Urinary bladder (tissue), 4 donors: ENCODE results near the gene XRN2. TPM values are rescaled to one million over a fixed set of nuclear protein-coding genes. Genes with fewer than 3 reads are reported as not detected.

Experiments used
- DNase-seq: peaks from one replicate; pipeline ENCODE4 v3.0.0-alpha.2; 2015; ENCODE audit errors: extremely low spot score
- H3K27ac ChIP-seq: one replicate; pipeline ENCODE4 v1.5.1; 2013; ENCODE audit warnings: low read depth, mild to moderate bottlenecking, moderate library complexity
- H3K36me3 ChIP-seq: one replicate; pipeline ENCODE4 v1.6.1; 2013; ENCODE audit warnings: mild to moderate bottlenecking, moderate library complexity; ENCODE audit not compliant: insufficient read depth
- H3K4me1 ChIP-seq: one replicate; pipeline ENCODE4 v1.6.1; 2013; ENCODE audit warnings: mild to moderate bottlenecking, moderate library complexity; ENCODE audit not compliant: insufficient read depth
- H3K4me3 ChIP-seq: one replicate; pipeline ENCODE4 v1.5.1; 2013; ENCODE audit warnings: low read depth, low read length
- WGBS: extraction: QIAGEN DNeasy Blood & Tissue Kit; methylation state at CpG from one replicate; pipeline ENCODE4 v1.1.7; 2013; 5-methylcytosine and 5-hydroxymethylcytosine counted together
- polyA plus RNA-seq: library from polyadenylated mRNA; stranded (reverse); fragments of 200-250 nt; gene quantifications from one replicate; pipeline ENCODE4 v1.2.3, GENCODE V29; 2013
- total RNA-seq: library from RNA; depleted of rRNA; stranded (reverse); fragments of >200 nt; gene quantifications from one replicate; pipeline ENCODE4 v1.2.3, GENCODE V29; 2014
- donor health status: healthy with polysubstance abuse.
- donor health status: healthy.

The XRN2 gene
- total and polyA plus RNA-seq, 2 donors = 44.2 to 70.2 TPM

GRCh38 chr20:21372016-21372415, 68.9 kb downstream of the XRN2 start:
- no peak for DNase-seq
- Histone ChIP-seq H3K36me3 (no peaks in the 10 kb centered on the region), H3K4me3 (no peak overlapping the region), H3K27ac (no peak overlapping the region), H3K4me1 (no peaks in the 10 kb centered on the region)
- WGBS = 41% methylated on average over 2 of the region's 2 CpGs

GRCh38 chr20:21373436-21373835, 70.3 kb downstream of the XRN2 start:
- no peak overlapping the region for H3K27ac ChIP-seq
- 86% methylated on average over 1 of the region's 1 CpG for WGBS
- H3K4me3 ChIP-seq = no peak overlapping the region
- no peaks in the 10 kb centered on the region for H3K36me3 ChIP-seq
- no peak for DNase-seq
- H3K4me1 ChIP-seq = no peaks in the 10 kb centered on the region

GRCh38 chr20:21376626-21377025, 73.5 kb downstream of the XRN2 start:
- H3K4me1 ChIP-seq = no peaks in the 10 kb centered on the region

GRCh38 chr20:21377701-21378100, 74.6 kb downstream of the XRN2 start:
- Histone ChIP-seq H3K36me3 (peaks cover 5% of the 10 kb centered on the region), H3K27ac (no peak overlapping the region), H3K4me1 (no peaks in the 10 kb centered on the region), H3K4me3 (no peak overlapping the region)
- DNase-seq = no peak
- 90% methylated on average over 9 of the region's 9 CpGs for WGBS

More at GRCh38 chr20:21376626-21377025, 73.5 kb downstream of the XRN2 start:
- 96% methylated on average over 3 of the region's 3 CpGs for WGBS
- H3K27ac ChIP-seq = no peak overlapping the region
- no peak overlapping the region for H3K4me3 ChIP-seq
- peaks cover 3% of the 10 kb centered on the region for H3K36me3 ChIP-seq
- DNase-seq = no peak

- no peak overlapping the region for H3K27ac ChIP-seq
- no peak overlapping the region for H3K4me3 ChIP-seq
- no peaks in the 10 kb centered on the region for H3K4me1 ChIP-seq
- WGBS = 92% methylated on average over 5 of the region's 5 CpGs
- peaks cover 5% of the 10 kb centered on the region for H3K36me3 ChIP-seq
- no peak for DNase-seq
Measured at GRCh38 chr20:21378259-21378658, 75.1 kb downstream of the XRN2 start.

- Histone ChIP-seq H3K36me3 (peaks cover 10% of the 10 kb centered on the region), H3K27ac (no peak overlapping the region), H3K4me3 (no peak overlapping the region), H3K4me1 (no peaks in the 10 kb centered on the region)
- no peak for DNase-seq
- WGBS = 72% methylated on average over 2 of the region's 2 CpGs
Measured at GRCh38 chr20:21380711-21381110, 77.6 kb downstream of the XRN2 start.

- DNase-seq = no peak
- Histone ChIP-seq H3K4me1 (no peaks in the 10 kb centered on the region), H3K4me3 (no peak overlapping the region), H3K27ac (no peak overlapping the region), H3K36me3 (peaks cover 10% of the 10 kb centered on the region)
- WGBS = 97% methylated on average over 1 of the region's 1 CpG
Measured at GRCh38 chr20:21381619-21382018, 78.5 kb downstream of the XRN2 start.

- WGBS = 98% methylated on average over 5 of the region's 5 CpGs
- H3K4me3 ChIP-seq = no peak overlapping the region
- H3K27ac ChIP-seq = no peak overlapping the region
- no peaks in the 10 kb centered on the region for H3K4me1 ChIP-seq
- H3K36me3 ChIP-seq = peaks cover 14% of the 10 kb centered on the region
- DNase-seq = no peak
Measured at GRCh38 chr20:21384308-21384892, 81.3 kb downstream of the XRN2 start.

- no peaks in the 10 kb centered on the region for H3K4me1 ChIP-seq
- DNase-seq = no peak
- WGBS = 94% methylated on average over 5 of the region's 5 CpGs
- peaks cover 10% of the 10 kb centered on the region for H3K36me3 ChIP-seq
- H3K4me3 ChIP-seq = no peak overlapping the region
- H3K27ac ChIP-seq = no peak overlapping the region
Measured at GRCh38 chr20:21386111-21386510, 83.0 kb downstream of the XRN2 start.

- peaks cover 8% of the 10 kb centered on the region for H3K36me3 ChIP-seq
- H3K4me3 ChIP-seq = no peak overlapping the region
- H3K4me1 ChIP-seq = no peaks in the 10 kb centered on the region
- no peak for DNase-seq
- H3K27ac ChIP-seq = no peak overlapping the region
Measured at GRCh38 chr20:21387528-21387927, 84.4 kb downstream of the XRN2 start.

GRCh38 chr20:21388566-21388965, 85.4 kb downstream of the XRN2 start:
- Histone ChIP-seq H3K4me1 (no peaks in the 10 kb centered on the region), H3K27ac (no peak overlapping the region), H3K36me3 (peaks cover 5% of the 10 kb centered on the region), H3K4me3 (no peak overlapping the region)
- no peak for DNase-seq
- WGBS = 92% methylated on average over 1 of the region's 1 CpG

GRCh38 chr20:21389368-21389767, 86.2 kb downstream of the XRN2 start:
- Histone ChIP-seq H3K4me1 (no peaks in the 10 kb centered on the region), H3K4me3 (no peak overlapping the region), H3K36me3 (peaks cover 5% of the 10 kb centered on the region), H3K27ac (no peak overlapping the region)
- DNase-seq = no peak
- WGBS = 0% methylated on average over 1 of the region's 1 CpG

- no peak overlapping the region for H3K4me3 ChIP-seq
- peaks cover under 1% of the 10 kb centered on the region for H3K4me1 ChIP-seq
- peaks cover 3% of the 10 kb centered on the region for H3K36me3 ChIP-seq
- DNase-seq = no peak
- no peak overlapping the region for H3K27ac ChIP-seq
- 93% methylated on average over 7 of the region's 7 CpGs for WGBS
Measured at GRCh38 chr20:21390768-21391167, 87.6 kb downstream of the XRN2 start.

- Histone ChIP-seq H3K36me3 (peaks cover 3% of the 10 kb centered on the region), H3K4me3 (no peak overlapping the region), H3K27ac (no peak overlapping the region), H3K4me1 (peaks cover 3% of the 10 kb centered on the region)
- no peak for DNase-seq
- WGBS = 28% methylated on average over 61 of the region's 61 CpGs
Measured at GRCh38 chr20:21391185-21391971, 88.2 kb downstream of the XRN2 start.
